ENCODE data around the gene ASPN. TPM values are rescaled to one million over a fixed set of nuclear protein-coding genes. Genes with fewer than 3 reads are reported as not detected.

Gene ASPN
- total and polyA plus RNA-seq, 11 donors, result 4.6 to 36.3 (median 17.3) TPM

- H3K27ac ChIP-seq, result peak overlapping the region; percentile 31 to 85 (median 72)
- intact Hi-C loops (cut with DNase I), result loop anchor here in 4 of 10 donors (5.0 to 10.0 kb wide), 5 partner anchors 51 to 134 kb away; partner anchors contain the start of gene ECM2 (in 1 of the 4)
- H3K4me3 ChIP-seq, result peak overlapping the region in 11 of 12 donors; percentile 5 to 60 (median 33)
- no peak for DNase-seq
- 46 to 62% (median 55%) methylated on average over 2 of the region's 2 CpGs for WGBS, 4 donors
- TF ChIP-seq CTCF (IDR thresholded peaks at IDR 0.05) (no peak), POLR2A (IDR thresholded peaks at IDR 0.05) (no peak)
- H3K4me1 ChIP-seq, result peaks cover 0 to 53% (median 23%) of the 10 kb centered on the region in 12 donors
- no peaks in the 10 kb centered on the region for H3K27me3 ChIP-seq
- H3K36me3 ChIP-seq, result no peaks in the 10 kb centered on the region
- H3K9me3 ChIP-seq, result no peaks in the 10 kb centered on the region
- ATAC-seq, result peak in 2 of 4 donors; percentile 42 to 67
Measured at GRCh38 chr9:92480986-92481633, 1.2 kb downstream of the ASPN start.

- H3K4me3 ChIP-seq, result peak overlapping the region in 11 of 12 donors; percentile 5 to 60 (median 33)
- ATAC-seq, result peak; percentile 29 to 63 (median 54)
- H3K27ac ChIP-seq, result peak overlapping the region; percentile 31 to 85 (median 72)
- DNase-seq, result peak in 1 of 5 donors; percentile 39
- H3K9me3 ChIP-seq, result no peaks in the 10 kb centered on the region
- no peak for TF ChIP-seq POLR2A (IDR thresholded peaks at IDR 0.05)
- no peak for TF ChIP-seq CTCF (IDR thresholded peaks at IDR 0.05)
- intact Hi-C loops (cut with DNase I), result loop anchor here in 4 of 10 donors (5.0 to 10.0 kb wide), 5 partner anchors 52 to 134 kb away; partner anchors contain the start of gene ECM2 (in 1 of the 4)
- H3K36me3 ChIP-seq, result no peaks in the 10 kb centered on the region
- peaks cover 0 to 53% (median 23%) of the 10 kb centered on the region in 12 donors for H3K4me1 ChIP-seq
- H3K27me3 ChIP-seq, result no peaks in the 10 kb centered on the region
- 20 to 33% (median 28%) methylated on average over 2 of the region's 2 CpGs for WGBS, 4 donors
Measured at GRCh38 chr9:92480291-92480771, 2.0 kb downstream of the ASPN start.

GRCh38 chr9:92479346-92479745, 3.0 kb downstream of the ASPN start:
- Histone ChIP-seq H3K9me3 (no peaks in the 10 kb centered on the region), H3K27me3 (no peaks in the 10 kb centered on the region), H3K4me1 (peaks cover 0 to 54% (median 23%) of the 10 kb centered on the region in 12 donors), H3K36me3 (peaks cover 0 to 5% (median 0%) of the 10 kb centered on the region in 9 donors), H3K4me3 (peak overlapping the region in 7 of 12 donors; percentile 8 to 60 (median 38)), H3K27ac (peak overlapping the region in 11 of 12 donors; percentile 31 to 85 (median 72))
- TF ChIP-seq POLR2A (IDR thresholded peaks at IDR 0.05) (no peak), CTCF (IDR thresholded peaks at IDR 0.05) (no peak)
- DNase-seq (no peak), ATAC-seq (no peak)
- intact Hi-C loops (cut with DNase I), result no loop called here

- Histone ChIP-seq H3K27me3 (no peaks in the 10 kb centered on the region), H3K9me3 (no peaks in the 10 kb centered on the region), H3K27ac (peak overlapping the region in 8 of 12 donors; percentile 6 to 85 (median 80)), H3K4me3 (peak overlapping the region in 6 of 12 donors; percentile 8 to 60 (median 44)), H3K4me1 (peaks cover 0 to 48% (median 20%) of the 10 kb centered on the region in 12 donors), H3K36me3 (peaks cover 0 to 11% (median 0%) of the 10 kb centered on the region in 9 donors)
- intact Hi-C loops (cut with DNase I), result no loop called here
- WGBS, 4 donors, result 73 to 90% (median 85%) methylated on average over 7 of the region's 7 CpGs
- peak in 2 of 4 donors; percentile 14 to 18 for ATAC-seq
- no peak for DNase-seq
- TF ChIP-seq CTCF (IDR thresholded peaks at IDR 0.05) (no peak), POLR2A (IDR thresholded peaks at IDR 0.05) (no peak)
Measured at GRCh38 chr9:92478783-92479182, 3.5 kb downstream of the ASPN start.
